ENCODE data around the gene ELL2.

- TF ChIP-seq POLR2A (IDR thresholded peaks at IDR 0.05; ENCODE audit: low read length) = no peak
- TF ChIP-seq GATA1 (IDR thresholded peaks at IDR 0.05; ENCODE audit: low read depth, low read length) = no peak
Observed at GRCh38 chr5:95948631-95949030, 13.0 kb downstream of the ELL2 start.

Measured in erythroblast (primary cell).